Stomach (tissue), 9 donors: ENCODE results near the gene PRKRIP1. TPM values are rescaled to one million over a fixed set of nuclear protein-coding genes. Genes with fewer than 3 reads are reported as not detected.

ENCODE experiments used
- DNase-seq, 2 donors: peaks; one replicate each; pipeline versions ENCODE4 v3.0.0 to v3.0.0-alpha.2; 2013 to 2019
- H3K27ac ChIP-seq, 5 donors: fragments of 200-600 bp in 4 of 5; sonication (generic) in 4 of 5; one replicate each; pipeline ENCODE4 v1.5.1; 2013 to 2019; ENCODE audit warnings: mild to moderate bottlenecking in 1 of 5, moderate library complexity in 1 of 5
- H3K27me3 ChIP-seq, 3 donors: fragments of 200-600 bp; sonication (generic); one replicate each; pipeline ENCODE4 v1.5.1; 2017 to 2019; ENCODE audit warnings: mixed run types in 1 of 3
- H3K36me3 ChIP-seq, 4 donors: fragments of 200-600 bp; sonication (generic); 1 replicate in 3 of 4; 2 replicates in 1 of 4; pipeline ENCODE4 v1.5.1; 2016 to 2019
- H3K4me1 ChIP-seq, 4 donors: fragments of 200-600 bp; sonication (generic); one replicate each; pipeline ENCODE4 v1.5.1; 2016 to 2019
- H3K4me3 ChIP-seq, 4 donors: fragments of 200-600 bp; sonication (generic) in 3 of 4; one replicate each; pipeline ENCODE4 v1.5.1; 2016 to 2019; ENCODE audit warnings: mild to moderate bottlenecking in 1 of 4
- H3K9me3 ChIP-seq, 4 donors: fragments of 200-600 bp; sonication (generic); one replicate each; pipeline ENCODE4 v1.5.1; 2016 to 2019
- CTCF ChIP-seq, 7 experiments: fragments of 450-650 bp in 4 of 7; fragments of 200-600 bp in 3 of 7; sonication (generic) in 3 of 7; IDR thresholded peaks; one replicate each; pipeline ENCODE4 v1.5.1; 2016 to 2019; ENCODE audit warnings: antibody characterized with exemption in 7 of 7, control low read depth in 2 of 7, mild to moderate bottlenecking in 1 of 7
- EP300 ChIP-seq: sonication (generic); formaldehyde crosslinking; IDR thresholded peaks from one replicate; pipeline ENCODE4 v1.6.1; 2017; ENCODE audit warnings: antibody characterized with exemption
- POLR2A ChIP-seq, 4 donors: fragments of 450-650 bp; IDR thresholded peaks; one replicate each; pipeline ENCODE4 v1.6.1; 2016; ENCODE audit warnings: antibody characterized with exemption in 4 of 4, control low read depth in 2 of 4, mild to moderate bottlenecking in 1 of 4, moderate library complexity in 1 of 4
- POLR2AphosphoS5 ChIP-seq, 3 donors: sonication (generic); formaldehyde crosslinking; IDR thresholded peaks; one replicate each; pipeline ENCODE4 v1.6.1; 2016; ENCODE audit warnings: antibody characterized with exemption in 3 of 3
- WGBS, 5 donors: extraction: QIAGEN DNeasy Blood & Tissue Kit in 3 of 5; methylation state at CpG; one replicate each; pipeline versions ENCODE4 v1.1.5 to v1.1.7; 2013 to 2018; 5-methylcytosine and 5-hydroxymethylcytosine counted together
- intact Hi-C: fragments of 100-400 bp; cut with DNase I; formaldehyde crosslinking; loops from one replicate; pipeline ENCODE4 v1.15.1; 2023; ENCODE audit warnings: low total_unique reads
- polyA plus RNA-seq, 3 donors: library from polyadenylated mRNA; stranded (reverse); fragments of 200-250 nt; gene quantifications; one replicate each; pipeline ENCODE4 v1.2.3, GENCODE V29; 2013
- total RNA-seq, 5 donors: library from RNA; depleted of rRNA; stranded (reverse); fragments of >200 nt; gene quantifications; one replicate each; pipeline versions ENCODE4 v1.1.0 to v1.2.3, GENCODE V29; 2014 to 2016
- donor health status: healthy with polysubstance abuse.
- donor health status: Bipolar disorder and iron deficiency.
- donor health status: healthy.

PRKRIP1 gene
- total and polyA plus RNA-seq, 8 donors, result 23.5 to 92.7 (median 30.0) TPM

- no peaks in the 10 kb centered on the region for H3K27me3 ChIP-seq
- peaks cover 62 to 100% (median 99%) of the 10 kb centered on the region in 4 donors for H3K36me3 ChIP-seq
- no peak overlapping the region for H3K27ac ChIP-seq
- intact Hi-C loops, result no loop called here
- peaks cover 0 to 11% (median 3%) of the 10 kb centered on the region in 4 donors for H3K4me1 ChIP-seq
- DNase-seq, result no peak
- WGBS, 5 donors, result 70 to 77% (median 74%) methylated on average over 6 of the region's 6 CpGs
- H3K9me3 ChIP-seq, result no peaks in the 10 kb centered on the region
- no peak overlapping the region for H3K4me3 ChIP-seq
- no peak for TF ChIP-seq POLR2AphosphoS5 (IDR thresholded peaks at IDR 0.05)
- TF ChIP-seq CTCF (IDR thresholded peaks at IDR 0.05), result no peak
- no peak for TF ChIP-seq EP300
Observed at GRCh38 chr7:102410123-102410522, 14.0 kb downstream of the PRKRIP1 start.

- intact Hi-C loops, result no loop called here
- no peak for DNase-seq
- Histone ChIP-seq H3K27me3 (no peaks in the 10 kb centered on the region), H3K27ac (no peak overlapping the region), H3K4me3 (no peak overlapping the region), H3K9me3 (no peaks in the 10 kb centered on the region), H3K4me1 (peaks cover 0 to 11% (median 5%) of the 10 kb centered on the region in 4 donors), H3K36me3 (peaks cover 60 to 100% (median 99%) of the 10 kb centered on the region in 4 donors)
- WGBS, 5 donors, result 95 to 98% (median 97%) methylated on average over 5 of the region's 5 CpGs
- no peak for TF ChIP-seq POLR2A (IDR thresholded peaks at IDR 0.05)
Observed at GRCh38 chr7:102410918-102411317, 14.8 kb downstream of the PRKRIP1 start.

GRCh38 chr7:102412548-102412947, 16.4 kb downstream of the PRKRIP1 start:
- no peak overlapping the region for H3K4me3 ChIP-seq
- WGBS, 5 donors, result 57 to 64% (median 60%) methylated on average over 4 to 6 of the region's 6 CpGs
- no peak overlapping the region for H3K27ac ChIP-seq
- peak in 3 of 7 experiments; percentile 28 to 37 (median 29) for TF ChIP-seq CTCF (IDR thresholded peaks at IDR 0.05)
- TF ChIP-seq EP300, result no peak
- H3K36me3 ChIP-seq, result peaks cover 44 to 100% (median 98%) of the 10 kb centered on the region in 4 donors
- H3K9me3 ChIP-seq, result no peaks in the 10 kb centered on the region
- intact Hi-C loops, result no loop called here
- DNase-seq, result peak in 1 of 2 donors; percentile 37
- no peaks in the 10 kb centered on the region for H3K27me3 ChIP-seq
- peaks cover 0 to 19% (median 7%) of the 10 kb centered on the region in 4 donors for H3K4me1 ChIP-seq

- 78 to 86% (median 82%) methylated on average over 5 of the region's 5 CpGs for WGBS, 5 donors
- TF ChIP-seq POLR2A (IDR thresholded peaks at IDR 0.05), result no peak
- no peak for TF ChIP-seq POLR2AphosphoS5 (IDR thresholded peaks at IDR 0.05)
- no peak for TF ChIP-seq CTCF (IDR thresholded peaks at IDR 0.05)
- no peak for TF ChIP-seq EP300
- peaks cover 0 to 19% (median 7%) of the 10 kb centered on the region in 4 donors for H3K4me1 ChIP-seq
- H3K27ac ChIP-seq, result no peak overlapping the region
- H3K9me3 ChIP-seq, result no peaks in the 10 kb centered on the region
- no peak for DNase-seq
- H3K4me3 ChIP-seq, result no peak overlapping the region
- intact Hi-C loops, result no loop called here
- no peaks in the 10 kb centered on the region for H3K27me3 ChIP-seq
- peaks cover 39 to 100% (median 98%) of the 10 kb centered on the region in 4 donors for H3K36me3 ChIP-seq
Observed at GRCh38 chr7:102413091-102413490, 16.9 kb downstream of the PRKRIP1 start.

GRCh38 chr7:102413611-102414010, 17.4 kb downstream of the PRKRIP1 start:
- 92 to 99% (median 95%) methylated on average over 4 of the region's 4 CpGs for WGBS, 5 donors
- H3K9me3 ChIP-seq, result no peaks in the 10 kb centered on the region
- H3K4me1 ChIP-seq, result peaks cover 0 to 19% (median 7%) of the 10 kb centered on the region in 4 donors
- intact Hi-C loops, result no loop called here
- no peaks in the 10 kb centered on the region for H3K27me3 ChIP-seq
- H3K36me3 ChIP-seq, result peaks cover 38 to 100% (median 98%) of the 10 kb centered on the region in 4 donors
- TF ChIP-seq POLR2AphosphoS5 (IDR thresholded peaks at IDR 0.05) (no peak), CTCF (IDR thresholded peaks at IDR 0.05) (no peak), POLR2A (IDR thresholded peaks at IDR 0.05) (no peak), EP300 (no peak)
- H3K27ac ChIP-seq, result no peak overlapping the region
- no peak overlapping the region for H3K4me3 ChIP-seq
- DNase-seq, result no peak
